PC-3 (cell line): ENCODE measurements around the gene SLC1A5. TPM values are rescaled to one million over a fixed set of nuclear protein-coding genes. Genes with fewer than 3 reads are reported as not detected.

ENCODE experiments used
- ATAC-seq: fragments of 200-7000 bp; cut with Tn5 transposase; 2 replicates; pipeline ENCODE4 v1.9.1; 2020; ENCODE audit warnings: mild to moderate bottlenecking, moderate library complexity
- BruUV-seq: library from RNA; stranded (reverse); fragments of 400-500 nt; replicated peaks from 2 replicates; lab custom pipeline; 2021; lab: Mats Ljungman, UMichigan
- CTCF ChIA-PET: fragments of 300-600 bp; sonication (Branson Sonifier 250); formaldehyde crosslinking; loops from one replicate; lab custom pipeline; 2022; ENCODE audit warnings: antibody characterized with exemption; lab: Charles Lee
- POLR2A ChIA-PET: fragments of 300-600 bp; sonication (Branson Sonifier 250); formaldehyde crosslinking; loops from one replicate; lab custom pipeline; 2022; ENCODE audit warnings: antibody characterized with exemption; ENCODE audit not compliant: unreplicated experiment; lab: Charles Lee
- DNase-seq: peaks from one replicate; pipeline ENCODE4 v3.0.0-alpha.2; 2015
- H2AFZ ChIP-seq: fragments of 300-600 bp; sonication (generic); 2 replicates; pipeline ENCODE4 v1.6.0; 2016; ENCODE audit warnings: antibody characterized with exemption, low read length
- H3F3A ChIP-seq: fragments of 300-600 bp; sonication (generic); one replicate; pipeline ENCODE4 v1.6.0; 2017; ENCODE audit warnings: antibody characterized with exemption, low read length, control low read depth, mild to moderate bottlenecking; ENCODE audit not compliant: unreplicated experiment
- H3K27ac ChIP-seq: fragments of 300-600 bp; sonication (generic); 2 replicates; pipeline ENCODE4 v1.5.1; 2016; ENCODE audit warnings: mild to moderate bottlenecking, low read length
- H3K27me3 ChIP-seq: fragments of 300-600 bp; sonication (generic); 2 replicates; pipeline ENCODE4 v1.6.1; 2016; ENCODE audit warnings: low read length, mixed read lengths
- H3K36me3 ChIP-seq: fragments of 300-600 bp; sonication (generic); 2 replicates; pipeline ENCODE4 v1.6.1; 2016; ENCODE audit warnings: low read depth, mixed run types, low read length, mixed read lengths
- H3K4me1 ChIP-seq: fragments of 300-600 bp; sonication (generic); 2 replicates; pipeline ENCODE4 v1.5.1; 2016; ENCODE audit warnings: low read length; ENCODE audit not compliant: insufficient read depth
- H3K4me2 ChIP-seq: fragments of 300-600 bp; sonication (generic); 2 replicates; pipeline ENCODE4 v1.6.0; 2016; ENCODE audit warnings: low read length
- H3K4me3 ChIP-seq: fragments of 300-600 bp; sonication (generic); 2 replicates; pipeline ENCODE4 v1.5.1; 2016; ENCODE audit warnings: mild to moderate bottlenecking, low read length, mixed read lengths
- H3K79me2 ChIP-seq: fragments of 300-600 bp; sonication (generic); 2 replicates; pipeline ENCODE4 v1.6.1; 2017; ENCODE audit warnings: low read length, mixed read lengths
- H3K9ac ChIP-seq: fragments of 300-600 bp; sonication (generic); 2 replicates; pipeline ENCODE4 v1.6.0; 2016; ENCODE audit warnings: mild to moderate bottlenecking, low read length
- H3K9me2 ChIP-seq: fragments of 300-600 bp; sonication (generic); replicated peaks from 2 replicates; pipeline ENCODE4 v1.6.1; 2016; ENCODE audit warnings: mixed run types, low read length, mixed read lengths
- H3K9me3 ChIP-seq: fragments of 300-600 bp; sonication (generic); 2 replicates; pipeline ENCODE4 v1.6.1; 2016; ENCODE audit warnings: low read length, mixed read lengths
- H4K20me1 ChIP-seq: fragments of 300-600 bp; sonication (generic); 2 replicates; pipeline ENCODE4 v1.6.1; 2016; ENCODE audit warnings: low read length, mixed read lengths
- EZH2 ChIP-seq: fragments of 300-600 bp; sonication (generic); IDR thresholded peaks from one replicate; pipeline ENCODE4 v1.6.1; 2017; ENCODE audit warnings: antibody characterized with exemption, mild to moderate bottlenecking, low read length; ENCODE audit not compliant: unreplicated experiment
- EZH2phosphoT487 ChIP-seq: fragments of 300-600 bp; sonication (generic); IDR thresholded peaks from 2 replicates; pipeline ENCODE4 v1.6.1; 2018; ENCODE audit warnings: mild to moderate bottlenecking, antibody characterized with exemption, low read length, borderline replicate concordance
- intact Hi-C: fragments of 100-400 bp; cut with micrococcal nuclease; formaldehyde crosslinking; loops from 2 replicates; pipeline ENCODE4 v1.9.0; 2023
- total RNA-seq: library from RNA; depleted of rRNA; stranded (reverse); fragments of >200 nt; gene quantifications from 2 replicates; pipeline ENCODE4 v1.2.3, GENCODE V29; 2014
- TF ChIP-seq, protein P1 (sequence below): fragments of 300-600 bp; sonication (generic); conservative IDR thresholded peaks from 2 replicates; pipeline ENCODE4 v1.5.1; 2017; ENCODE audit warnings: antibody characterized with exemption, low read depth, mild to moderate bottlenecking, low read length

SLC1A5 gene
- total RNA-seq, 1 experiment from 2014 or later = 97.4 TPM

DNA sequence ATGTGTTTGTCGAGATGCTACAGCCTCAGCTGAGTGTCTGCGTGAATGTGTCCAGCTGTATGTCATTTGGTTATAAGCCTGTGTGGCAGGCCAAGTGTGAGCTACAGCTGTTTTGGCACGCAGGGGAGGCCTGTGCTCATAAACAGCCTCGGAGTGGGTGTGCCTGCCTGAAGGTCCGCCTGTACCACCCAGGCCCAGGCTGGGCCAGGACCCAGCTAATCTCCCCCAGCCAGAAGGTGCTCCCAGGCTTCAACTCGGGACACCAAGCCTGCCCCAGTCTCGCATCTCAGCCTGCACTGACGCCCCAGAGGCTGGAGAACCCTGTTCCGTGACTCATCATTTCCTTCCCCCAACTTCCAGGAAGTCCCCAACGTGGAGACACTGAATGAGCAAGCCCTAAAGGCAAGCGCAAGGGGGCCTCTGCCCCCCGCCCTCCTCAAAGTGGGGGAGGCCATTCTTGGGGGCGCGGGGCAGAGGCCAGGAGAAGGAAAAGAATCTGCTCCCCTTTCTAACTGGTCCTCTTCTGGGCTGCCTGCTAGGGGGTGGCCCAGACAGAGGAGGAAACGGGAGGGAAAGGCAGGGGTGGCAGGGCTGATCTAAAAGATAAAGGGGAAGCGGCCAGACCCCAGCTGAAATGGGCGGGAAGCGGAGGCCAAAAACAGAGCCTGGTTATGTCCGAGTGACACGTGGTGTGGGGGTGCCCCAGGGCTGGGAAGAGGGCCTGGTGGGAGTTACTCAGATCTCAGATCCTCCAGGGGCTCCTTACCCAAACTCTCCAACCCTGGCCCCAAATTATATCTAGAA, 2.0 kb downstream of the SLC1A5 start:
- Histone ChIP-seq H3K9me3 (no peaks in the 10 kb centered on the region), H3K36me3 (peaks cover 12% of the 10 kb centered on the region), H3K9ac (peak overlapping the region; percentile 93), H4K20me1 (peaks cover 11% of the 10 kb centered on the region), H2AFZ (no peak overlapping the region), H3K4me1 (peaks cover 21% of the 10 kb centered on the region), H3K4me2 (peak overlapping the region; percentile 98), H3F3A (no peaks in the 10 kb centered on the region), H3K27me3 (no peaks in the 10 kb centered on the region), H3K4me3 (peak overlapping the region; percentile 91), H3K9me2 (no peaks in the 10 kb centered on the region), H3K79me2 (peaks cover 61% of the 10 kb centered on the region), H3K27ac (peak overlapping the region; percentile 86)
- DNase-seq (peak; percentile 66), ATAC-seq (peak; percentile 34)
- TF ChIP-seq EZH2phosphoT487 (no peak), EZH2 (no peak)
- TF ChIP-seq, protein P1, sequence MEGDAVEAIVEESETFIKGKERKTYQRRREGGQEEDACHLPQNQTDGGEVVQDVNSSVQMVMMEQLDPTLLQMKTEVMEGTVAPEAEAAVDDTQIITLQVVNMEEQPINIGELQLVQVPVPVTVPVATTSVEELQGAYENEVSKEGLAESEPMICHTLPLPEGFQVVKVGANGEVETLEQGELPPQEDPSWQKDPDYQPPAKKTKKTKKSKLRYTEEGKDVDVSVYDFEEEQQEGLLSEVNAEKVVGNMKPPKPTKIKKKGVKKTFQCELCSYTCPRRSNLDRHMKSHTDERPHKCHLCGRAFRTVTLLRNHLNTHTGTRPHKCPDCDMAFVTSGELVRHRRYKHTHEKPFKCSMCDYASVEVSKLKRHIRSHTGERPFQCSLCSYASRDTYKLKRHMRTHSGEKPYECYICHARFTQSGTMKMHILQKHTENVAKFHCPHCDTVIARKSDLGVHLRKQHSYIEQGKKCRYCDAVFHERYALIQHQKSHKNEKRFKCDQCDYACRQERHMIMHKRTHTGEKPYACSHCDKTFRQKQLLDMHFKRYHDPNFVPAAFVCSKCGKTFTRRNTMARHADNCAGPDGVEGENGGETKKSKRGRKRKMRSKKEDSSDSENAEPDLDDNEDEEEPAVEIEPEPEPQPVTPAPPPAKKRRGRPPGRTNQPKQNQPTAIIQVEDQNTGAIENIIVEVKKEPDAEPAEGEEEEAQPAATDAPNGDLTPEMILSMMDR = no peak
- TSS peak; percentile 74 for BruUV-seq
- intact Hi-C loops = loop anchor here (5.0 kb wide), 1 partner anchor 41 kb away; no protein-coding TSS in a partner anchor
- ChIA-PET POLR2A (no interaction called here), CTCF (no interaction called here)

DNA sequence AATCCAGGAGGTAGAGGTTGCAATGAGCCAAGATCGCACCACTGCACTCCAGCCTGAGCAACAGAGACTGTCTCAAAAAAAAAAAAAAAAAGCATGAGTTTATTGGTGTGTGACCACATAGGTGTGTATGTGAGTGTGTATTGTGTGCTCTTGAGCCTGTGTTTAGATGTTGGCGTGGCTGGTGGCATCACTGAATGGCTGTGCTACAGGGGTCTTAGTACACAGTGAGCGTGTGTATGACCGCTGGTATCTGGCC, 2.5 kb downstream of the SLC1A5 start:
- TF ChIP-seq EZH2phosphoT487 (no peak), EZH2 (no peak)
- TF ChIP-seq, protein P1 = no peak
- Histone ChIP-seq H3K27ac (peak overlapping the region; percentile 86), H3F3A (no peaks in the 10 kb centered on the region), H3K27me3 (no peaks in the 10 kb centered on the region), H3K9me3 (no peaks in the 10 kb centered on the region), H3K79me2 (peaks cover 61% of the 10 kb centered on the region), H2AFZ (no peak overlapping the region), H3K36me3 (peaks cover 12% of the 10 kb centered on the region), H3K4me2 (peak overlapping the region; percentile 98), H3K4me3 (peak overlapping the region; percentile 91), H3K9me2 (no peaks in the 10 kb centered on the region), H4K20me1 (peaks cover 11% of the 10 kb centered on the region), H3K9ac (peak overlapping the region; percentile 93), H3K4me1 (peaks cover 21% of the 10 kb centered on the region)
- CTCF ChIA-PET = no interaction called here
- no TSS peak for BruUV-seq
- intact Hi-C loops = loop anchor here (5.0 kb wide), 1 partner anchor 41 kb away; no protein-coding TSS in a partner anchor
- ATAC-seq (no peak), DNase-seq (no peak)
- POLR2A ChIA-PET = no interaction called here
